Thoracic aorta (tissue), 2 donors: ENCODE results near the gene ADAM8. TPM values are rescaled to one million over a fixed set of nuclear protein-coding genes. Genes with fewer than 3 reads are reported as not detected.
A peak's percentile ranks its signal among the peaks of the same experiment; 100 is the strongest.
"Not testable (repeated sequence)": the region's sequence is repeated elsewhere in the genome, so short reads cannot be mapped to it uniquely, and the experiment has no call there.

Experiments
- ATAC-seq: fragments of 150-250 bp; one replicate; pipeline ENCODE4 v1.8.0; 2017; ENCODE audit warnings: low read depth; ENCODE audit not compliant: insufficient number of reproducible peaks, low FRiP score
- DNase-seq: peaks from one replicate; pipeline ENCODE4 v3.0.0-alpha.2; 2020; ENCODE audit warnings: low spot score
- H3K27ac ChIP-seq, 2 donors: fragments of 200-600 bp; sonication (generic); 1 replicate in 1 of 2; 2 replicates in 1 of 2; pipeline ENCODE4 v1.5.1; 2016; ENCODE audit warnings: mild to moderate bottlenecking in 2 of 2, moderate library complexity in 2 of 2
- H3K27me3 ChIP-seq: fragments of 200-600 bp; sonication (generic); replicated peaks from 2 replicates; pipeline ENCODE4 v1.6.0; 2016; ENCODE audit warnings: mild to moderate bottlenecking; ENCODE audit not compliant: insufficient read depth
- H3K36me3 ChIP-seq: fragments of 200-600 bp; sonication (generic); one replicate; pipeline ENCODE4 v1.5.1; 2016
- H3K4me1 ChIP-seq, 2 donors: fragments of 200-600 bp; sonication (generic); 1 replicate in 1 of 2; 2 replicates in 1 of 2; pipeline versions ENCODE4 v1.5.1 to v1.6.0; 2016; ENCODE audit warnings: low read depth in 2 of 2, mild to moderate bottlenecking in 1 of 2; ENCODE audit not compliant: control insufficient read depth in 1 of 2
- H3K4me3 ChIP-seq: fragments of 200-600 bp; sonication (generic); 2 replicates; pipeline ENCODE4 v1.5.1; 2016; ENCODE audit warnings: mild to moderate bottlenecking
- H3K9me3 ChIP-seq: fragments of 200-600 bp; sonication (generic); 2 replicates; pipeline ENCODE4 v1.5.1; 2016
- CTCF ChIP-seq: fragments of 200-600 bp; sonication (generic); IDR thresholded peaks from one replicate; pipeline ENCODE4 v1.5.1; 2019; ENCODE audit warnings: antibody characterized with exemption
- total RNA-seq, 2 donors: library from RNA; depleted of rRNA; stranded (reverse); fragments of >200 nt; gene quantifications; one replicate each; pipeline versions ENCODE4 v1.1.0 to v1.2.3, GENCODE V29; 2016

ADAM8 gene
- total RNA-seq, result 10 to 100 TPM in 1 of 2 donors, 1 to 10 TPM in 1; 7.2 to 14.0 TPM

GRCh38 chr10:133276435-133277201 is at the start of gene ADAM8:
Gene ADAM8, minus strand, starts transcription at chr10:133276868. Its CDS starts 51 bp downstream, at chr10:133276817.
- Histone ChIP-seq H3K4me3 (peak within 1 kb of the TSS; percentile 58), H3K36me3 (peaks cover 11% of the 10 kb centered on the region), H3K27me3 (no peaks in the 10 kb centered on the region), H3K9me3 (no peaks in the 10 kb centered on the region), H3K27ac (no peak within 1 kb of the TSS), H3K4me1 (peaks cover 9 to 11% of the 10 kb centered on the region in 2 donors)
- ATAC-seq (no peak), DNase-seq (no peak)
- no peak for TF ChIP-seq CTCF

- Histone ChIP-seq H3K4me3 (peak overlapping the region; percentile 67), H3K27me3 (peaks cover 25% of the 10 kb centered on the region), H3K36me3 (no peaks in the 10 kb centered on the region), H3K4me1 (peaks cover 9 to 24% of the 10 kb centered on the region in 2 donors), H3K27ac (no peak overlapping the region), H3K9me3 (no peaks in the 10 kb centered on the region)
- TF ChIP-seq CTCF, result no peak
- ATAC-seq, result no peak
- no peak for DNase-seq
These were observed 49.5 kb upstream of the ADAM8 start for GRCh38 chr10:133326223-133326551.

- no peak overlapping the region for H3K27ac ChIP-seq
- no peak for TF ChIP-seq CTCF
- H3K4me1 ChIP-seq, result peaks cover 9 to 24% of the 10 kb centered on the region in 2 donors
- peaks cover 25% of the 10 kb centered on the region for H3K27me3 ChIP-seq
- peak overlapping the region; percentile 67 for H3K4me3 ChIP-seq
- DNase-seq (no peak), ATAC-seq (no peak)
- no peaks in the 10 kb centered on the region for H3K36me3 ChIP-seq
- no peaks in the 10 kb centered on the region for H3K9me3 ChIP-seq
These were observed 49.0 kb upstream of the ADAM8 start for GRCh38 chr10:133325440-133326222.

- peaks cover 9 to 23% of the 10 kb centered on the region in 2 donors for H3K4me1 ChIP-seq
- TF ChIP-seq CTCF, result no peak
- H3K36me3 ChIP-seq, result no peaks in the 10 kb centered on the region
- peak overlapping the region; percentile 67 for H3K4me3 ChIP-seq
- peaks cover 25% of the 10 kb centered on the region for H3K27me3 ChIP-seq
- H3K27ac ChIP-seq, result no peak overlapping the region
- no peak for DNase-seq
- H3K9me3 ChIP-seq, result no peaks in the 10 kb centered on the region
- no peak for ATAC-seq
These were observed 48.2 kb upstream of the ADAM8 start for GRCh38 chr10:133324857-133325260.

GRCh38 chr10:133324198-133324792 is 47.6 kb upstream of the ADAM8 start:
- H3K4me3 ChIP-seq, result no peak overlapping the region
- TF ChIP-seq CTCF, result no peak

GRCh38 chr10:133322064-133322709 is 45.5 kb upstream of the ADAM8 start:
- not testable (repeated sequence) for DNase-seq, H3K27ac ChIP-seq, H3K4me3 ChIP-seq, H3K9me3 ChIP-seq, H3K36me3 ChIP-seq, ATAC-seq
- peaks cover 17% of the 10 kb centered on the region for H3K27me3 ChIP-seq
- H3K4me1 ChIP-seq, result peaks cover 13 to 22% of the 10 kb centered on the region in 2 donors

More at GRCh38 chr10:133324198-133324792, 47.6 kb upstream of the ADAM8 start:
- DNase-seq (no peak), ATAC-seq (no peak)
- Histone ChIP-seq H3K36me3 (no peaks in the 10 kb centered on the region), H3K9me3 (no peaks in the 10 kb centered on the region), H3K27me3 (peaks cover 25% of the 10 kb centered on the region), H3K27ac (no peak overlapping the region), H3K4me1 (peaks cover 9 to 17% of the 10 kb centered on the region in 2 donors)

- H3K36me3 ChIP-seq, DNase-seq, H3K27me3 ChIP-seq, H3K9me3 ChIP-seq, H3K4me3 ChIP-seq, H3K27ac ChIP-seq, ATAC-seq: not testable (repeated sequence)
- H3K4me1 ChIP-seq, result peaks cover 11 to 17% of the 10 kb centered on the region in 2 donors
These were observed 44.3 kb upstream of the ADAM8 start for GRCh38 chr10:133320852-133321422.
